Measurements from ENCODE around the gene OSBPL1A. TPM values are rescaled to one million over a fixed set of nuclear protein-coding genes. Genes with fewer than 3 reads are reported as not detected.

The OSBPL1A gene
- total and polyA plus RNA-seq, 2 experiments from 2014 or later = 24.6 to 31.3 TPM

DNA sequence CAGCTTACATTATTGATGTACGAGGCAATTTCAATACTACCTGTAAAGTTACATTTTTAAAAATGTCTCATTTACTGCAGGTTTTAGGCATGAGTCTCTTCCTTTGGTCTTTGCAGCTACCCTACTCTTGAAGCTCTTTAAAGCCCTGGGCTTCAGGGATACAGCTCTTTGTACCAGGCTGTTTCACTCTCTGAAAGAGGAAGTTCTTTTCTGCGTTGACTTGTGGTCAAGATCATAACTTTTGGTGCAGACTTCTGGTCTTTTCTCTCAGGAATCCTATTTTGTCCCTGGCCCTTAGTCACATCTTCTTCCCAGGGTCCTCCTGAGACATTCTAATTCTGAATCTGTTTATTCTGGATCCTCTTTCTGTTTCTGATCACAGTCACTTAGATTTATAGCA lies 46.2 kb upstream of the OSBPL1A start:
- H3K4me1 ChIP-seq (ENCODE audit: insufficient read depth) = no peaks in the 10 kb centered on the region
- TF ChIP-seq EZH2 (IDR thresholded peaks at IDR 0.05; ENCODE audit: borderline replicate concordance) (no peak), CTCF (IDR thresholded peaks at IDR 0.05; ENCODE audit: poor library complexity) (no peak)
- H2AFZ ChIP-seq = no peak overlapping the region
- H3K4me3 ChIP-seq = no peak overlapping the region
- no peaks in the 10 kb centered on the region for H3K9me2 ChIP-seq (replicated peaks; ENCODE audit: insufficient read depth)
- DNase-seq (ENCODE audit: low spot score) = no peak
- H3K4me2 ChIP-seq = no peak overlapping the region
- no peaks in the 10 kb centered on the region for H4K20me1 ChIP-seq (ENCODE audit: insufficient read depth, poor library complexity, severe bottlenecking)
- 95% methylated on average over 2 of the region's 2 CpGs for WGBS (ENCODE audit: low lambda C conversion rate, missing lambda C conversion rate)
- H3K36me3 ChIP-seq (replicated peaks; ENCODE audit: insufficient read depth, low read depth) = no peaks in the 10 kb centered on the region
- H3K27me3 ChIP-seq = no peaks in the 10 kb centered on the region
- H3K9me3 ChIP-seq (ENCODE audit: low read depth) = no peaks in the 10 kb centered on the region
- no peaks in the 10 kb centered on the region for H3K79me2 ChIP-seq
- H3K27ac ChIP-seq = no peak overlapping the region

GRCh38 chr18:24436939-24437338 lies 39.3 kb upstream of the OSBPL1A start:
- H4K20me1 ChIP-seq (ENCODE audit: insufficient read depth, poor library complexity, severe bottlenecking) = no peaks in the 10 kb centered on the region
- H3K27ac ChIP-seq = no peak overlapping the region
- no peaks in the 10 kb centered on the region for H3K9me3 ChIP-seq (ENCODE audit: low read depth)
- H3K4me1 ChIP-seq (ENCODE audit: insufficient read depth) = no peaks in the 10 kb centered on the region
- DNase-seq (ENCODE audit: low spot score) = no peak
- H3K4me2 ChIP-seq = no peak overlapping the region
- H3K79me2 ChIP-seq = no peaks in the 10 kb centered on the region
- H3K4me3 ChIP-seq = no peak overlapping the region
- no peak overlapping the region for H2AFZ ChIP-seq
- WGBS (ENCODE audit: low lambda C conversion rate, missing lambda C conversion rate) = 86% methylated on average over 1 of the region's 1 CpG
- no peaks in the 10 kb centered on the region for H3K36me3 ChIP-seq (replicated peaks; ENCODE audit: insufficient read depth, low read depth)
- no peaks in the 10 kb centered on the region for H3K27me3 ChIP-seq
- no peaks in the 10 kb centered on the region for H3K9me2 ChIP-seq (replicated peaks; ENCODE audit: insufficient read depth)
- no peak for TF ChIP-seq CTCF (IDR thresholded peaks at IDR 0.05; ENCODE audit: poor library complexity)
- TF ChIP-seq EZH2 (IDR thresholded peaks at IDR 0.05; ENCODE audit: borderline replicate concordance) = no peak
- TF ChIP-seq EZH2phosphoT487 (IDR thresholded peaks at IDR 0.05; ENCODE audit: low read depth, severe bottlenecking, unreplicated experiment) = no peak

DNA sequence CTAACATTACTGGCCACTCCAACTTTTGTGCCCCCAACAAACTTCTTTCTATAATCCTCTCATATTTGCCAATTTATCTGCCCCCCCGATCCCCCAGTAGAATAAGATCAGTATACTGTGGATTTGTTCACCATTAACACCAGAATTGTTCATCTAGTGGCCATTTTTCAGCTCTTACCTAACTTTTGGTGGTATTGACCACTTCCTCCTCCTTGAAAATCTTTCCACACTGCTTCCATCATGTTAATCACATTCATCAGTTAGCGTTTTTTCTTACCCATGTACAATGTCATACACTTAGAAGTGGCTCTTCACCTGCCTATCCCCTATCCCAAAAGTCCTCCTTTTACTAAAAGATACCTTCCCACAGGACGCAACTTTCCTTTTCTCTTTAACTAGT lies 35.0 kb upstream of the OSBPL1A start:
- Histone ChIP-seq H3K4me1 (ENCODE audit: insufficient read depth) (peaks cover 5% of the 10 kb centered on the region), H3K9me3 (ENCODE audit: low read depth) (no peaks in the 10 kb centered on the region), H2AFZ (no peak overlapping the region), H3K9me2 (replicated peaks; ENCODE audit: insufficient read depth) (no peaks in the 10 kb centered on the region), H3K4me3 (no peak overlapping the region), H3K4me2 (no peak overlapping the region), H3K27ac (no peak overlapping the region), H4K20me1 (ENCODE audit: insufficient read depth, poor library complexity, severe bottlenecking) (no peaks in the 10 kb centered on the region), H3K27me3 (no peaks in the 10 kb centered on the region), H3K36me3 (replicated peaks; ENCODE audit: insufficient read depth, low read depth) (no peaks in the 10 kb centered on the region), H3K79me2 (peaks cover 6% of the 10 kb centered on the region)
- DNase-seq (ENCODE audit: low spot score) = no peak
- WGBS (ENCODE audit: low lambda C conversion rate, missing lambda C conversion rate) = 97% methylated on average over 3 of the region's 3 CpGs
- TF ChIP-seq EZH2phosphoT487 (IDR thresholded peaks at IDR 0.05; ENCODE audit: low read depth, severe bottlenecking, unreplicated experiment) = no peak
- no peak for TF ChIP-seq CTCF (IDR thresholded peaks at IDR 0.05; ENCODE audit: poor library complexity)
- TF ChIP-seq EZH2 (IDR thresholded peaks at IDR 0.05; ENCODE audit: borderline replicate concordance) = no peak

DNA sequence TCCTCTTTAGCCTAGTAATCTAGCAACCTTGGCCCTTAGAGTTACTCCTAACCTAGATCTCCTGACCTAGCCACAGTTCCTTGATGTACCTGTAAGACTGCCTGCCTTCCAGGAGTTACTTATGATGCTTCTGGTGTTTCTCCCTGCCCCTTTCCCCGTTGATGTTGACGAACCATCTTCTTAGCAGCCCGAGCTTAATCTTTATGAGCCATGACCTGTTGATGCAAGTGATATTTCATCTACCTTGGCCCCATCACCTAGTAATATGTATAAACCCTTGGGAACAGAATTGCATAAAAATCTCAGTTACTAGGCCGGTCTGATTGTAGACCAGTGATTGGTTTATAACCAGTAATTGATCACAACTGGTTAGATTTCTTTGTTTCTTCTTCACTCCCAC lies 31.6 kb upstream of the OSBPL1A start:
- H3K9me3 ChIP-seq (ENCODE audit: low read depth) = no peaks in the 10 kb centered on the region
- no peak overlapping the region for H3K27ac ChIP-seq
- no peaks in the 10 kb centered on the region for H3K9me2 ChIP-seq (replicated peaks; ENCODE audit: insufficient read depth)
- no peak for DNase-seq (ENCODE audit: low spot score)
- 89% methylated on average over 4 of the region's 4 CpGs for WGBS (ENCODE audit: low lambda C conversion rate, missing lambda C conversion rate)
- H3K4me1 ChIP-seq (ENCODE audit: insufficient read depth) = peaks cover 15% of the 10 kb centered on the region
- H3K4me2 ChIP-seq = no peak overlapping the region
- peaks cover 11% of the 10 kb centered on the region for H3K79me2 ChIP-seq
- H2AFZ ChIP-seq = no peak overlapping the region
- H3K4me3 ChIP-seq = no peak overlapping the region
- H4K20me1 ChIP-seq (ENCODE audit: insufficient read depth, poor library complexity, severe bottlenecking) = no peaks in the 10 kb centered on the region
- H3K27me3 ChIP-seq = peaks cover 5% of the 10 kb centered on the region
- no peak for TF ChIP-seq EZH2phosphoT487 (IDR thresholded peaks at IDR 0.05; ENCODE audit: low read depth, severe bottlenecking, unreplicated experiment)
- no peak for TF ChIP-seq CTCF (IDR thresholded peaks at IDR 0.05; ENCODE audit: poor library complexity)
- TF ChIP-seq EZH2 (IDR thresholded peaks at IDR 0.05; ENCODE audit: borderline replicate concordance) = no peak
- H3K36me3 ChIP-seq (replicated peaks; ENCODE audit: insufficient read depth, low read depth) = no peaks in the 10 kb centered on the region
